ENCODE results near the gene NUAK2. TPM values are rescaled to one million over a fixed set of nuclear protein-coding genes. Genes with fewer than 3 reads are reported as not detected.

Gene NUAK2
- total and polyA plus RNA-seq, 2 of the 4 experiments (the other 2 are of a cell fraction) = 7.2 to 17.6 TPM

- H3K4me1 ChIP-seq (ENCODE audit: control insufficient read depth, insufficient read depth, low read length) = peaks cover 46% of the 10 kb centered on the region
- ATAC-seq (ENCODE audit: low read depth) = no peak
- H3K56ac ChIP-seq (ENCODE audit: extremely low read depth, insufficient read depth, low read length) = 0 out of 2 replicates have a peak overlapping the region, but pooled peaks have one; percentile 30
- no peak for DNase-seq
- peak overlapping the region; percentile 20 for H2AK9ac ChIP-seq (replicated peaks; ENCODE audit: low read depth, low read length, poor library complexity)
- no peak overlapping the region; the same call in 1 of the 2 replicates for H2BK20ac ChIP-seq (ENCODE audit: low read depth, low read length)
- H3K9me1 ChIP-seq (ENCODE audit: insufficient read depth, low read length) = peaks cover 56% of the 10 kb centered on the region
- ChIA-PET POLR2A (ENCODE audit: unreplicated experiment) (no interaction called here), CTCF (interaction anchor here (1.0 kb wide), 1 partner anchor 41 kb away, joined by 3 read pairs; no protein-coding TSS in a partner anchor)
- BruUV-seq (replicated peaks) = no TSS peak
- H3K4me2 ChIP-seq (ENCODE audit: low read depth, low read length) = peak overlapping the region; percentile 1; the same call in 1 of the 2 replicates
- 0 out of 2 replicates have a peak overlapping the region, but pooled peaks have one; percentile 10 for H3K18ac ChIP-seq (ENCODE audit: low read depth, low read length)
- 0 out of 2 replicates have a peak overlapping the region, but pooled peaks have one; percentile 24 for H4K91ac ChIP-seq (ENCODE audit: insufficient read depth, low read depth, low read length)
- H2BK120ac ChIP-seq (ENCODE audit: low read depth, low read length) = peak overlapping the region; percentile 33; the same call in 1 of the 2 replicates
- H3K23ac ChIP-seq (ENCODE audit: low read depth, low read length) = peak overlapping the region; percentile 29; the same call in 1 of the 2 replicates
- H3K4ac ChIP-seq (ENCODE audit: low read depth, low read length) = peak overlapping the region; percentile 42; the same call in 1 of the 2 replicates
- no peaks in the 10 kb centered on the region for H3K9me3 ChIP-seq (ENCODE audit: control insufficient read depth, insufficient read depth, low read length)
- no peak overlapping the region for H3K4me3 ChIP-seq (ENCODE audit: insufficient read depth, low read depth, low read length)
- H4K8ac ChIP-seq (ENCODE audit: low read depth in 2 of 2, low read length in 2 of 2) = peak overlapping the region in 1 of 2 experiments; percentile 37; a peak in 2 of 4 replicates
- H3K36me3 ChIP-seq (ENCODE audit: control insufficient read depth, insufficient read depth, low read length) = peaks cover 24% of the 10 kb centered on the region
- 0 out of 2 replicates have a peak overlapping the region, but pooled peaks have one; percentile 15 for H3K9ac ChIP-seq (ENCODE audit: low read depth, low read length)
- in situ Hi-C loops (cut with MboI; ENCODE audit: low sequenced_read_pairs) (no loop called here), intact Hi-C loops (cut with micrococcal nuclease) (no loop called here), dilution Hi-C loops (cut with HindIII; ENCODE audit: low sequenced_read_pairs, unreplicated experiment) (no loop called here)
- peak overlapping the region; percentile 35; the same call in 1 of the 2 replicates for H2AK5ac ChIP-seq (ENCODE audit: low read depth, low read length)
- no peak overlapping the region for H2AFZ ChIP-seq (replicated peaks; ENCODE audit: low read length, poor library complexity)
- no peaks in the 10 kb centered on the region for H3K27me3 ChIP-seq (ENCODE audit: control insufficient read depth, insufficient read depth, low read length)
- peak overlapping the region; percentile 66 for H3K14ac ChIP-seq (replicated peaks; ENCODE audit: low read depth, low read length)
- 85% methylated on average over 2 of the region's 5 CpGs; no CpG with 5 or more reads in 1 of the 2 experiments for WGBS, 2 experiments (ENCODE audit: extremely low coverage in 2 of 2, insufficient read length in 1 of 2)
- no peak overlapping the region for H2BK15ac ChIP-seq (ENCODE audit: low read depth, low read length)
- peaks cover 11 to 87% of the 10 kb centered on the region in 2 experiments for H3K79me1 ChIP-seq (ENCODE audit: low read depth in 1 of 2, low read length in 2 of 2)
- peak overlapping the region; percentile 30; the same call in 1 of the 2 replicates for H4K5ac ChIP-seq (ENCODE audit: low read depth, low read length)
- TF ChIP-seq CTCF (conservative IDR thresholded peaks at IDR 0.05; ENCODE audit: low read depth, low read length) (no peak), RAD21 (IDR thresholded peaks at IDR 0.05; ENCODE audit: low read length) (no peak), SMC3 (IDR thresholded peaks at IDR 0.05; ENCODE audit: low read depth, low read length) (no peak), CHD1 (IDR thresholded peaks at IDR 0.05; ENCODE audit: low read depth, low read length) (no peak), RCOR1 (IDR thresholded peaks at IDR 0.05; ENCODE audit: insufficient replicate concordance, low read length) (no peak), ELK1 (IDR thresholded peaks at IDR 0.05; ENCODE audit: borderline replicate concordance, low read depth, low read length) (no peak), NFE2L2 (IDR thresholded peaks at IDR 0.05; ENCODE audit: low read depth, low read length) (no peak), FOS (IDR thresholded peaks at IDR 0.05; ENCODE audit: low read depth, low read length) (no peak), CEBPB (IDR thresholded peaks at IDR 0.05; ENCODE audit: low read depth, low read length) (no peak)
- H3K27ac ChIP-seq (ENCODE audit: insufficient read depth, low read length) = peak overlapping the region; percentile 45
- peak overlapping the region; percentile 74 for H2BK5ac ChIP-seq (ENCODE audit: low read depth, low read length, poor library complexity, severe bottlenecking)
- peaks cover 67% of the 10 kb centered on the region for H4K20me1 ChIP-seq (ENCODE audit: insufficient read depth, low read length)
Observed at GRCh38 chr1:205315008-205315618, 6.4 kb downstream of the NUAK2 start.
